ENCODE results near the gene ROM1.
A peak's percentile ranks its signal among the peaks of the same experiment; 100 is the strongest.
"Not testable (repeated sequence)": the region's sequence is repeated elsewhere in the genome, so short reads cannot be mapped to it uniquely, and the experiment has no call there.

The ROM1 gene, protein sequence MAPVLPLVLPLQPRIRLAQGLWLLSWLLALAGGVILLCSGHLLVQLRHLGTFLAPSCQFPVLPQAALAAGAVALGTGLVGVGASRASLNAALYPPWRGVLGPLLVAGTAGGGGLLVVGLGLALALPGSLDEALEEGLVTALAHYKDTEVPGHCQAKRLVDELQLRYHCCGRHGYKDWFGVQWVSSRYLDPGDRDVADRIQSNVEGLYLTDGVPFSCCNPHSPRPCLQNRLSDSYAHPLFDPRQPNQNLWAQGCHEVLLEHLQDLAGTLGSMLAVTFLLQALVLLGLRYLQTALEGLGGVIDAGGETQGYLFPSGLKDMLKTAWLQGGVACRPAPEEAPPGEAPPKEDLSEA

DNA sequence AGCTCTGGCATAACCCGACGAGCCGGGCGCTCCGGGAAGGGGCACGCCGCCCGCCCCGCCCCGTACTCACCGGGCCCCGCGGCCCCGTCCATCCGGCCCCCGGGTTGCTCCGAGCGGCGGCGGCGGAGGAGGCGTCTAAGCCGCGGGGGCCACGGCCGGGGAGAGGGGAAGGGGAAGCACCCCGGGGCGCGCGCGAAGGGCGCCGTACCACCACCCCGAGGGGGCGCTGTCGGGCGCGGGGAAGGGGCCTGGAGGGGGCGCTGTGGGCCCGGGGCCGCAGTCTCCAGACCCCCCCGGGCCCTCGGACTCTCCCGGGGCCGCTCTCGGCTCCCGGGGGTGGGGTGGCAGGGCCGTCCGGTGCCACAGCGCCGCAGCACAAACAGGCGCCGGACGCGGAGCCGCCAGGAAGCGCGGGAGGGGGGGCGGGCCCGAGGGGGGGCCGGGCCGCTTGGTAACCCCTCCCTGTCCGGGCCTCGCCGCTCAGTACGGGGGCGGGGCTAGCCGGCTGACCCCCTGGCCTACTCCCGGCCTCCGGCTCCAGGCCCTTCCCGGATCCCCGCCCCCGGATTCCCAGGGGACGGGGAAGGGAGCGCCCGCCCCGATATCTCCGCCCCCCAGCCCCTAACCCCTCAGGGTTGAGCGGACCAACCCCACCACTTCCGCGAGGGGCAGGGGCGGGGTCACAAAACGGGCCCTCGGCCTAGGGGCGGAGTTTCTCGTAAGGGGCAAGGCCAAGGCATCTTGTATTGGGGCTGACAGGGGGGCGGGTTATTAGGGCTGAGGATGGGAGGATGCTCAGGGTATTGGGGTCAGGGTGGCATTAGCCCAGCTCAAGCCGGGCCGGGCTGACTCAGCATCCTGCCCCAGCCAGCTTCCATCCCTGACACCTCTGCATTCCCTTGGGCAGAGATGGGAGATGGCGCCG is at the start of gene ROM1, which contains the start of gene EML3:
ROM1 (plus strand) TSS at position 892 of the 925 bp plus-strand sequence; CDS start at position 917, 25 bp downstream.
EML3 (minus strand) TSS at position 410 of the 925 bp plus-strand sequence; CDS start at position 92, 318 bp downstream.
- no peak for DNase-seq

GRCh38 chr11:62565100-62565802 is 47.8 kb upstream of the ROM1 start:
- no peak for DNase-seq

DNA sequence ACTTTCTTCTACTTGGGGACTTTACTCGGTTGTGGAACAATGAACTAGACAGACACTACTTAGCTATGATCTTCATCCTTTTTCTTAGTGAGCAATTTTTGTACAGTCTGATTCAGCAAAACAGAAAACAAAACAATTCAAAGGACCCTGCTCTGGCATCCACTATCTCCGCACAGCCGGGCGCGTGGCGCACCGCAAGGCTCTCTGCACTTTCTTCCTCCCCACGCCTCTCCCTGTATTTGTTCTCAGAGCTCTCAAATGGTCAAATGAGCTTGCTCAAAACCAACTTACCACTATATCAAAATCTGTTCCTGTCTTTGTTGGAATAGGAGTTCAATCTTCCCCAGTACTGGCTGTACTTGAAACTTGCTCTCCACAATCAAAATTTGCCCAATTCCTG is 46.8 kb upstream of the ROM1 start:
- DNase-seq: no peak

- no peak for DNase-seq
These were observed 45.9 kb upstream of the ROM1 start for GRCh38 chr11:62567018-62567633.

- no peak for DNase-seq
These were observed 43.4 kb upstream of the ROM1 start for GRCh38 chr11:62569611-62570010.

DNA sequence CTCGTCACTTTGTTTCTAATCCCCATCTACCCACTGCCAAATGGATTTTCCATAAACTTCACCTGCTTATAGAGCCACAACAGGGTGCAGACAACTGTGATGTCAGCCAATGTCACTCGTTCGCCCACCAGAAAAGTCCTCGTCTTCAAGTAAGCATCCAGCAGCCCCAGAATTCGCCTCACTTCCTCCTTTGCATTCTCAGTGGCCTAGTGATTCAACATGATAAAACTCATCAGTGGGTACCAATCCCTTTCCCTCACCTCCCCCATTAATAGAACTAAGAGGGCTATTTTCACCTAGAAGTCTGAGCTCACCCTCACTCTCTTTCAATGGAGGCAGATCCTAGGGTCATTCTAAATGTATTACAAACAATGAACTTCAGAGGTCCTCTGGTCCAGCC is 42.2 kb upstream of the ROM1 start:
- not testable (repeated sequence) for DNase-seq

- not testable (repeated sequence) for DNase-seq
These were observed 41.6 kb upstream of the ROM1 start for GRCh38 chr11:62571493-62571892.

GRCh38 chr11:62572431-62572830 is 40.6 kb upstream of the ROM1 start:
- no peak for DNase-seq

DNA sequence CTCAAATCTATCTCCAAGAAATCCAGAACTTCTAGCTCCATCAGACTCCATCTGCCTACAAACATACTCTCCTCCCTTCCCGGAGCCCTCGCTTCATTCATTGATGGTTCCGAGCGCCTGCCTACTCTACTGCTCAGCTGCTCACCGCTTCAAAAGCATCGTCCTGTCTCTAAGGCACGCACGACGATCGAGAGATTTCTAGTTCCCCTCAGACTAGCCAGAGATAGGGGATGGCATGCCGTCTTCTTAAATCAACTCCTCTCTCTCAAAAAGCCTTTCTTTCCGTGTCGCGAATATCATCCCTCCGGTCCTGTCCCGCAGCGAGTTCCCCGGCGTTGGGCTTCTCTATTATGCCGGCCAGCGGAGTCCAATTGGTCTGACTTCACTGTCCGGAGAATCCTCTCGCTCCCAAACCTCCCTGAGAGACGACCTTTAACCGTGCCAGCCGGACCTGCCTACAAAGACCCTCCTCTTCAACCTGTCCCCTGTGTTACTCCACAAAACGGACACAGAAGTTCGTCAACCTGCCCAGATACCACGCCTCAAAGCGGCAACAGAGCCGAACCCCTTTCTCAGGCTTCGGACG is 40.0 kb upstream of the ROM1 start:
- DNase-seq: no peak

DNA sequence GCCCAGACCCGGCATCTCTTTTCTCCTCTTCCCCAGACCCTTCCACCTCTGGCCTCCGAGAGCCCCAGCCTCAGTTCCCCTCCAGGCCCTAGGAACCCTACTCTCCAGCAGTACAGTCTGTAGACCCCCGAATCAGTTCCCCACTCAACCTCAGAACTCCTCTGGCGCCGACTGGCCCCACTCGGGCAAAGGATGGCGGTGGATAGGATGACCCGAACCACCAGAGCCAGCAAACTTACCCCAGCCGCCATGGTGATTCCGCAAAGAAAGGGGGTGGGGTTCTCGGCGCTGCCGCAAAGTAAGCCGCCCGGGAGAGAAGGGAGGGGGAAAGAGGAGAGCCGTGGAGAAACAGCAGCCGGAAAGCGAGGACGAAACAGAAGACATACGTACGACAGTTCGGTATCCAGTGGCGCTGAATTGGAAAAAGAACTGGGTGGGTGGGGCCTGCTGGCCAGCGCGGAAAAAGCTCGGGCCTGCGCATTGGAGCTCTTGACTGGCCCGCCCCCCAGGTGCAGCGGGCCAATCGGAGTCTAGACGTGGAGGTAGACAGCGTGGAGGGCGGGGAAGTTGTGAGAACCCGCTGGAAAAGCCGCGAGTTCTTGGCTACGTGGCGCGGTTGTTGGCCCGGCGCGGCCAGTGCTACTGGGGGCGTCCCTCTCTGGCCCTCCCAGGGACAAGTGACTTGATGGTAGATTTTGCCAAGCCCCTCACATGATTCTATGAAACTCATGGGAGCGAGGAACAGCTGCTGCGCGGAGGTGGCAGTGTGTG is 39.3 kb upstream of the ROM1 start, which contains the start of gene EEF1G:
EEF1G (minus strand) TSS at position 300 of the 771 bp plus-strand sequence; CDS start at position 251, 49 bp downstream.
- peak; percentile 97 for DNase-seq

DNA sequence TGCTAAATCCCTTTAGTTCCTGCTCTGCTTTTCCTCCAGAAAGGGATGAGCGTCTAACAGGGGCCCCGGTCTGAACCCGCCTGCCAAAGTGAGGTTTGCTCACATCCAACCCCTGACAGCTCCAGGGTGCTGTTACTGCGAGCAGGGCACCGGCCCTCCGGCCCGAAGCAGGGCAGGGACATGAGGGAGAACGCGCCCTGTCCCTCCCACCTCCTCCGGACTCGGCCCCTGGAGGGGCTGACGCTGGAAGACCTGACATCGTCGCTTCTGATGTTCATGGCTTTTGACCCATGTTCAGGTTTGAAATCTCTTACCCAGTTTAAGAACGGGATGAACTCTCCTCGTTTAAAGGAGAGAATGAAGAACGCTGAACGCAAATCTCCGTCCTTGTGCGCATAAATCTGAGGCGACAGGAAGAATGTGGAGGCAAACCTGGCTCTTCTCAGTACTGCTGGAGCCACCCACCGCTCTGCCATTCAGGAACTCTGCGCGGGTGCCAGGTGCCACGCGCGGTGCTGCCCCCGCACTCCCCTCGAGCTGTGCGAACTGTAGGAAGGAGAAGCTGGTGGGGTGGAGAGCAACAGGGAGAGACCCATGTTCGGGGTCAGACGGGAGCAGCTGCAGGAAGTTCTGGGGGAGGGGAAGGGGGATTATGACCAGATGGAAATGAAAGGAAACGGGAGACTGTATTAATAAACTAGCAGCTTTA is 38.5 kb upstream of the ROM1 start:
- no peak for DNase-seq

GRCh38 chr11:62575156-62575555 is 37.9 kb upstream of the ROM1 start:
- no peak for DNase-seq

- no peak for DNase-seq
These were observed 37.2 kb upstream of the ROM1 start for GRCh38 chr11:62575837-62576236.

DNA sequence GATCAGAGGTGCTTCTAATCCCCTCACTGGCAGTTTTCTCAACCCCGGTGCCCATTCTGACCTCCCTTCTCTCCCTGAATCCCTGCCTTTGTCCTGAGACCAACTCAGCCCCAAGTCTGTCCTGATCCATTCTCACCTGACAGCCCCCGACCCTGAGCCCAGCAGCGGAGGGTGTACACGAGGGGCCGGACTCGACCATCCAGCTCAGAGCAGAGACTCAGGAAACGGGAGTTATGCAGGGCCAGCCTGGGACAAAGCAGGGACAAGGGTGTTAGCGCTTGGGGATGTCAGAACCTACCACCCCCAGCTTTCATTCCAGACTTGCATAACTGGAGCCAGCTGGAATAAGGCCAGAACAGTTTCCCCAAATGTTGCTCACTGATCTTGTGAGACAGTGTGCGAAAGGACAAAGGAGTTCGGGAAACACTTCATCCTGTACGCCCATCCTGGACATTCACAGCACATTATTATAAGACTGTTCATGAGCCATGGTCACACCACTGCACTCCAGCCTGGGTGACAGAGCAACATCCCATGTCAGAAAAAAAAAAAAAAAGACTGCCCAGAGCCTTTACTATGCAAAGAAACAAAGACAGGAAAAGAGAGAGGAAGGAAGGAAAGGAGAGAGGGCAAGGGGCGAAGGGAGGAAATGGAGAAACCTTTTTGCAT is 35.9 kb upstream of the ROM1 start:
- no peak for DNase-seq

DNA sequence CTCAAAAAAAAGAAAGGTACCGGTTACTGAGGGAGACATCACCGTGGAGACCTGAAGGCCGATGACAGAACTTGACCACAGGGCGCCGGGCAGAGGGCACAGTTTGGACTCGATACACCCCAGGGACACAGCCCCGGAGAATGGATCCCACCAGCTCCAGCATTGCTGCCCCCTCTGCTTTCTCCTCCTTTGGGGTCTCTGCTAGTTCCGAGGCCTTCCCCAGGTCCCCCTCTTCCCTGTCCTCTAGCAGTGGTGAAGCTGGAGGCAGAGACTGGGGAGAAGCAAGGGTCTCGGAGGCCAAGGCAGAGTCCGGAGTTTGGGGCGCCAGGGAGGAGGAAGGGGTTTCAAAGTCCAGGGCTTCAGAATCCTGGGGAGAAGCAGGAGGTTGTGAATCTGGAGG is 34.5 kb upstream of the ROM1 start:
- DNase-seq: no peak

- DNase-seq: no peak
These were observed 33.8 kb upstream of the ROM1 start for GRCh38 chr11:62579252-62579651.

DNA sequence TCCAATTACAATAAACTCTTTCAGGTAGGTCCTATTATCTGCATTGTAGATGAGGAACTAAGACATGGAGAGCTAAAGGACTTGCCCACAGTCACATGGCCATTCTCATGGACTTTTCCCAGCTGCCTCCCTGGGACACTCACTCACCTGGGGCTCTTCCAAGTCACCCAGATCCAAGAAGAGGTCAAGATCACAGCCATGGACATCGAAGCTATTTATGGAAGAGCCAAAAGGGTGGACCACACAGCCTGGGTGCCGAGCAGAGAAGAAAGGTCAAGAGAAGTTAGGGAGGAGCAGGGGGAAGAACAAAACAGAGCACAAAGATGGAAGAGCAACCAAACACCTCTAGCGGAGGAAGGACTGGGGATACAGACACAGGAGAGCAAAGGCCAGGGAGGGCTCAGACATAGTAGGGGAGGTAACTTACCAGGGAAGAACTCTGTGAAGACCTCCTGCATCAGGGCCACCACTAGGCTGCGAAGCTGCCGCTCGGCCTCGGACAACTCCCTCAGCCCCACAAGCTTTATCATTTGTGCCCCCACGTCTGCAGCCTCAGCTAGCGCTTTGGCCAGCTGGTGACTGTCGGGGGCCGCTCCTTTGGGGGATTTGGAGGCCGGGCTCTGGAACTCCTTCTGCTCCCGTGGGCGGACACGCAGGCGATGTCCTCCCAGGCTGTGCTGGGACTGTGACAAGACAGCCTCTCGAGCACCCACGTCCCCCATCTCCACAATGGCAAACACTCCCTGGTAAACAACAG is 31.9 kb upstream of the ROM1 start:
- DNase-seq: no peak

GRCh38 chr11:62581735-62582134 is 31.3 kb upstream of the ROM1 start:
- not testable (repeated sequence) for DNase-seq

GRCh38 chr11:62585356-62585755 is 27.7 kb upstream of the ROM1 start:
- DNase-seq: not testable (repeated sequence)
